ENCODE data around the gene LRRC1. TPM values are rescaled to one million over a fixed set of nuclear protein-coding genes. Genes with fewer than 3 reads are reported as not detected.

LRRC1 gene
- total and polyA plus RNA-seq, 8 donors: 2.9 to 50.4 (median 12.2) TPM

GRCh38 chr6:53896196-53896595 lies 101.4 kb downstream of the LRRC1 start:
- no peak for DNase-seq
- Histone ChIP-seq H3K27ac (no peak overlapping the region), H3K4me1 (peaks cover 0 to 12% (median 5%) of the 10 kb centered on the region in 4 donors), H3K27me3 (no peaks in the 10 kb centered on the region), H3K4me3 (no peak overlapping the region), H3K9me3 (no peaks in the 10 kb centered on the region), H3K36me3 (peaks cover 0 to 37% (median 33%) of the 10 kb centered on the region in 4 donors)
- no peak for TF ChIP-seq CTCF (IDR thresholded peaks at IDR 0.05)
- TF ChIP-seq POLR2AphosphoS5 (IDR thresholded peaks at IDR 0.05): no peak
- TF ChIP-seq POLR2A (IDR thresholded peaks at IDR 0.05): no peak
- TF ChIP-seq EP300 (IDR thresholded peaks at IDR 0.05): no peak
- intact Hi-C loops (cut with DNase I; ENCODE audit: low total_unique reads): no loop called here

GRCh38 chr6:53898026-53898795 lies 103.4 kb downstream of the LRRC1 start:
- WGBS, 5 donors: 65 to 89% (median 76%) methylated on average over 2 of the region's 2 CpGs

GRCh38 chr6:53899512-53899911 lies 104.7 kb downstream of the LRRC1 start:
- intact Hi-C loops (cut with DNase I; ENCODE audit: low total_unique reads): no loop called here
- DNase-seq: no peak
- no peaks in the 10 kb centered on the region for H3K27me3 ChIP-seq
- H3K4me1 ChIP-seq: peaks cover 0 to 12% (median 5%) of the 10 kb centered on the region in 4 donors
- H3K27ac ChIP-seq: no peak overlapping the region
- H3K4me3 ChIP-seq: no peak overlapping the region
- 84 to 93% (median 89%) methylated on average over 5 of the region's 5 CpGs for WGBS, 5 donors
- TF ChIP-seq POLR2A (IDR thresholded peaks at IDR 0.05) (no peak), CTCF (IDR thresholded peaks at IDR 0.05) (no peak), POLR2AphosphoS5 (IDR thresholded peaks at IDR 0.05) (no peak), EP300 (IDR thresholded peaks at IDR 0.05) (no peak)
- H3K9me3 ChIP-seq: no peaks in the 10 kb centered on the region
- H3K36me3 ChIP-seq: peaks cover 3 to 67% (median 54%) of the 10 kb centered on the region in 4 donors

More at GRCh38 chr6:53898026-53898795, 103.4 kb downstream of the LRRC1 start:
- TF ChIP-seq POLR2A (IDR thresholded peaks at IDR 0.05) (no peak), CTCF (IDR thresholded peaks at IDR 0.05) (no peak), EP300 (IDR thresholded peaks at IDR 0.05) (no peak), POLR2AphosphoS5 (IDR thresholded peaks at IDR 0.05) (no peak)
- H3K27ac ChIP-seq: no peak overlapping the region
- DNase-seq: no peak
- no peak overlapping the region for H3K4me3 ChIP-seq
- H3K4me1 ChIP-seq: peaks cover 0 to 12% (median 5%) of the 10 kb centered on the region in 4 donors
- peaks cover 0 to 54% (median 41%) of the 10 kb centered on the region in 4 donors for H3K36me3 ChIP-seq
- no peaks in the 10 kb centered on the region for H3K9me3 ChIP-seq
- no peaks in the 10 kb centered on the region for H3K27me3 ChIP-seq
- intact Hi-C loops (cut with DNase I; ENCODE audit: low total_unique reads): no loop called here

- no peak for DNase-seq
- Histone ChIP-seq H3K4me1 (no peaks in the 10 kb centered on the region), H3K36me3 (peaks cover 3 to 73% (median 67%) of the 10 kb centered on the region in 4 donors), H3K9me3 (no peaks in the 10 kb centered on the region), H3K27ac (no peak overlapping the region), H3K4me3 (no peak overlapping the region), H3K27me3 (no peaks in the 10 kb centered on the region)
- intact Hi-C loops (cut with DNase I; ENCODE audit: low total_unique reads): no loop called here
- 84 to 96% (median 92%) methylated on average over 1 to 2 of the region's 2 CpGs for WGBS, 5 donors
- no peak for TF ChIP-seq POLR2AphosphoS5 (IDR thresholded peaks at IDR 0.05)
- no peak for TF ChIP-seq POLR2A (IDR thresholded peaks at IDR 0.05)
- TF ChIP-seq CTCF (IDR thresholded peaks at IDR 0.05): no peak
- TF ChIP-seq EP300 (IDR thresholded peaks at IDR 0.05): no peak
Observed at GRCh38 chr6:53903357-53903756, 108.6 kb downstream of the LRRC1 start.
